Measurements from ENCODE around the gene CPVL. TPM values are rescaled to one million over a fixed set of nuclear protein-coding genes. Genes with fewer than 3 reads are reported as not detected.

Gene CPVL
- total and polyA plus RNA-seq, 4 donors = 6.0 to 39.0 (median 12.9) TPM

DNA sequence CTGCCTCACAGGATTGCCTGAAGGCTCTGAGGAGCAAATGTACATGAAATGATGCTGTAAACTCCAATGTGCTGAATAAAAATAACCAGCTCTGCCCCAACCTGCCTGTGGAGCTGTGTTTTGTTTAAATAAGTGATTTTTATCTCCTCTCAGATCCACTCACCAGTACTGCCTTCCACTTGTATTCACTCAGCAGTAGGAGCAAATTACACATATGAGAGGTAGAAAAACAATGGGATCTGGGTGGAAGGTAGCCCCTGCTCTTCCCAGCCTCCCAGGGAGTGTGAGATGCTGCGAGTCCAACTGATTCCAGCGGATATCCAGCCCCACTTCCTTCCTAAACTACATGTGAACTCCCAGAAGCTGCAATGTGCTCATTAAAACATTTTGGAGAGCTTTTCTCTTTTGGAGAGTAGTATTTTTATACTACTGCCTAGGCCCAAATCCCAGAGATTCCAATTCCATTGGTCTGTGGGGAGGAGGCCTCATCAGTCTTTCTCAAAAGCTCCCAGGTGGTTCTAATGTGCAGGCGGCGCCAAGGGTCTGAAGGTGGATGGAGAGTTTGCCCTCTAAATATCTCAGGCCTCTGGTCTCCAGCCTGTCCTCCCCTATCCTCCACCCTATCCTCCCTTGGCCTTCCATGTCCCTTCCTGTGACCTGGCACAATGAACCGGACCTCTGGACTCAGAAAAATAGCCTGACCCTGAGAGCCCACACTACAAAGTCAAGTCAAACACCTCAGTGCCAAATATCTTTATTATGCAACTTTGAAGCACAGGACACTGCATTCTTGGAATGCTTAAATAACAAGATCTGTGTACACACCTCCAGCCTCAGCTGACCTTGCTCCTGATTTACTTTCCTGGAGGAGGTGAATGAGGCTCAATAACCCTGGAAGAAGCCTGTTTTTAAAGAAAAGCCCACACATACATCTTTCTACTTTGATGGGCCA, 46.2 kb downstream of the CPVL start:
- no peaks in the 10 kb centered on the region for H3K27me3 ChIP-seq (ENCODE audit: control insufficient read depth in 4 of 4, insufficient read depth in 4 of 4, low read length in 3 of 4)
- 76% methylated on average over 5 of the region's 5 CpGs for WGBS
- H3K4me3 ChIP-seq (ENCODE audit: low read depth in 1 of 3, low read length in 3 of 3) = no peak overlapping the region
- H3K36me3 ChIP-seq (ENCODE audit: control insufficient read depth in 4 of 4, insufficient read depth in 3 of 4, low read depth in 1 of 4, low read length in 3 of 4) = no peaks in the 10 kb centered on the region
- H3K27ac ChIP-seq (ENCODE audit: low read depth in 1 of 2, low read length in 2 of 2) = no peak overlapping the region
- H3K4me1 ChIP-seq (ENCODE audit: control insufficient read depth in 4 of 4, insufficient read depth in 4 of 4, low read length in 3 of 4) = peaks cover 0 to 16% (median 14%) of the 10 kb centered on the region in 4 donors
- TF ChIP-seq, protein P1, sequence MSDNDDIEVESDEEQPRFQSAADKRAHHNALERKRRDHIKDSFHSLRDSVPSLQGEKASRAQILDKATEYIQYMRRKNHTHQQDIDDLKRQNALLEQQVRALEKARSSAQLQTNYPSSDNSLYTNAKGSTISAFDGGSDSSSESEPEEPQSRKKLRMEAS (IDR thresholded peaks at IDR 0.05) = no peak
- TF ChIP-seq RXRA (IDR thresholded peaks at IDR 0.05) (peak; percentile 81 to 90), FOXA2 (IDR thresholded peaks at IDR 0.05) (no peak), HNF4G (IDR thresholded peaks at IDR 0.05) (peak; percentile 62), RAD21 (IDR thresholded peaks at IDR 0.05) (no peak), JUND (IDR thresholded peaks at IDR 0.05) (no peak), SP1 (IDR thresholded peaks at IDR 0.05) (peak; percentile 27), YY1 (IDR thresholded peaks at IDR 0.05) (no peak), HNF4A (conservative IDR thresholded peaks at IDR 0.05) (peak; percentile 83 to 96), NR2F2 (IDR thresholded peaks at IDR 0.05) (peak; percentile 77)
- TF ChIP-seq, protein P2, sequence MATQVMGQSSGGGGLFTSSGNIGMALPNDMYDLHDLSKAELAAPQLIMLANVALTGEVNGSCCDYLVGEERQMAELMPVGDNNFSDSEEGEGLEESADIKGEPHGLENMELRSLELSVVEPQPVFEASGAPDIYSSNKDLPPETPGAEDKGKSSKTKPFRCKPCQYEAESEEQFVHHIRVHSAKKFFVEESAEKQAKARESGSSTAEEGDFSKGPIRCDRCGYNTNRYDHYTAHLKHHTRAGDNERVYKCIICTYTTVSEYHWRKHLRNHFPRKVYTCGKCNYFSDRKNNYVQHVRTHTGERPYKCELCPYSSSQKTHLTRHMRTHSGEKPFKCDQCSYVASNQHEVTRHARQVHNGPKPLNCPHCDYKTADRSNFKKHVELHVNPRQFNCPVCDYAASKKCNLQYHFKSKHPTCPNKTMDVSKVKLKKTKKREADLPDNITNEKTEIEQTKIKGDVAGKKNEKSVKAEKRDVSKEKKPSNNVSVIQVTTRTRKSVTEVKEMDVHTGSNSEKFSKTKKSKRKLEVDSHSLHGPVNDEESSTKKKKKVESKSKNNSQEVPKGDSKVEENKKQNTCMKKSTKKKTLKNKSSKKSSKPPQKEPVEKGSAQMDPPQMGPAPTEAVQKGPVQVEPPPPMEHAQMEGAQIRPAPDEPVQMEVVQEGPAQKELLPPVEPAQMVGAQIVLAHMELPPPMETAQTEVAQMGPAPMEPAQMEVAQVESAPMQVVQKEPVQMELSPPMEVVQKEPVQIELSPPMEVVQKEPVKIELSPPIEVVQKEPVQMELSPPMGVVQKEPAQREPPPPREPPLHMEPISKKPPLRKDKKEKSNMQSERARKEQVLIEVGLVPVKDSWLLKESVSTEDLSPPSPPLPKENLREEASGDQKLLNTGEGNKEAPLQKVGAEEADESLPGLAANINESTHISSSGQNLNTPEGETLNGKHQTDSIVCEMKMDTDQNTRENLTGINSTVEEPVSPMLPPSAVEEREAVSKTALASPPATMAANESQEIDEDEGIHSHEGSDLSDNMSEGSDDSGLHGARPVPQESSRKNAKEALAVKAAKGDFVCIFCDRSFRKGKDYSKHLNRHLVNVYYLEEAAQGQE (IDR thresholded peaks at IDR 0.05) = no peak
- no peak overlapping the region for H3K9ac ChIP-seq (ENCODE audit: low read depth in 1 of 2, low read length in 2 of 2)
- DNase-seq (ENCODE audit: low spot score) = no peak
- H3K9me3 ChIP-seq (ENCODE audit: control insufficient read depth in 4 of 4, low read length in 3 of 4) = no peaks in the 10 kb centered on the region

DNA sequence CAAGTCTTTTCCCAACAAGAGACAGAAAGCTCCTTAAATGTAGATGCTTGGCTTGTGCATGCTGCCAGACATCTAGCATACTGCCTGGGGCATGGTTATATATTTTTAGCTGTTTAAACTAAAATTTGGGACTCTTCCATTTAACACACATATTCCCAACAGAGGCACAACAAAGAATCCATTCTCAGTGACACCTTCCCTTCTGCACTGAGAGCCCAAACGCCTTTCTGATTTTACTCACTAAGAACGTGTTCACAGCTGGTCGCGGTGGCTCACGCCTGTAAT, 49.9 kb downstream of the CPVL start:
- no peak for DNase-seq (ENCODE audit: low spot score)
- H3K27me3 ChIP-seq (ENCODE audit: control insufficient read depth in 4 of 4, insufficient read depth in 4 of 4, low read length in 3 of 4) = no peaks in the 10 kb centered on the region
- H3K4me1 ChIP-seq (ENCODE audit: control insufficient read depth in 4 of 4, insufficient read depth in 4 of 4, low read length in 3 of 4) = peaks cover 0 to 16% (median 14%) of the 10 kb centered on the region in 4 donors
- TF ChIP-seq, protein P3, sequence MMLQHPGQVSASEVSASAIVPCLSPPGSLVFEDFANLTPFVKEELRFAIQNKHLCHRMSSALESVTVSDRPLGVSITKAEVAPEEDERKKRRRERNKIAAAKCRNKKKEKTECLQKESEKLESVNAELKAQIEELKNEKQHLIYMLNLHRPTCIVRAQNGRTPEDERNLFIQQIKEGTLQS (IDR thresholded peaks at IDR 0.05) = no peak
- TF ChIP-seq SP1 (IDR thresholded peaks at IDR 0.05) = no peak
- TF ChIP-seq GABPA (IDR thresholded peaks at IDR 0.05 in 1 of 2, conservative IDR thresholded peaks at IDR 0.05 in 1 of 2) = no peak
- no peak for TF ChIP-seq EGR1 (IDR thresholded peaks at IDR 0.05; ENCODE audit: low read depth in 2 of 2)
- TF ChIP-seq, protein P2 (IDR thresholded peaks at IDR 0.05) = no peak
- TF ChIP-seq TAF1 (conservative IDR thresholded peaks at IDR 0.05) = no peak
- no peak for TF ChIP-seq NR2F2 (IDR thresholded peaks at IDR 0.05)
- TF ChIP-seq JUND (IDR thresholded peaks at IDR 0.05) = no peak
- TF ChIP-seq FOXA1 (IDR thresholded peaks at IDR 0.05) = no peak
- no peak for TF ChIP-seq FOXA2 (IDR thresholded peaks at IDR 0.05)
- no peak for TF ChIP-seq YY1 (IDR thresholded peaks at IDR 0.05)
- TF ChIP-seq HNF4G (IDR thresholded peaks at IDR 0.05) = no peak
- TF ChIP-seq, protein P4, sequence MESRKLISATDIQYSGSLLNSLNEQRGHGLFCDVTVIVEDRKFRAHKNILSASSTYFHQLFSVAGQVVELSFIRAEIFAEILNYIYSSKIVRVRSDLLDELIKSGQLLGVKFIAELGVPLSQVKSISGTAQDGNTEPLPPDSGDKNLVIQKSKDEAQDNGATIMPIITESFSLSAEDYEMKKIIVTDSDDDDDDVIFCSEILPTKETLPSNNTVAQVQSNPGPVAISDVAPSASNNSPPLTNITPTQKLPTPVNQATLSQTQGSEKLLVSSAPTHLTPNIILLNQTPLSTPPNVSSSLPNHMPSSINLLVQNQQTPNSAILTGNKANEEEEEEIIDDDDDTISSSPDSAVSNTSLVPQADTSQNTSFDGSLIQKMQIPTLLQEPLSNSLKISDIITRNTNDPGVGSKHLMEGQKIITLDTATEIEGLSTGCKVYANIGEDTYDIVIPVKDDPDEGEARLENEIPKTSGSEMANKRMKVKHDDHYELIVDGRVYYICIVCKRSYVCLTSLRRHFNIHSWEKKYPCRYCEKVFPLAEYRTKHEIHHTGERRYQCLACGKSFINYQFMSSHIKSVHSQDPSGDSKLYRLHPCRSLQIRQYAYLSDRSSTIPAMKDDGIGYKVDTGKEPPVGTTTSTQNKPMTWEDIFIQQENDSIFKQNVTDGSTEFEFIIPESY (IDR thresholded peaks at IDR 0.05) = no peak
- TF ChIP-seq, protein P1 (IDR thresholded peaks at IDR 0.05) = no peak
- TF ChIP-seq RXRA (IDR thresholded peaks at IDR 0.05) = no peak
- TF ChIP-seq HNF4A (conservative IDR thresholded peaks at IDR 0.05) = no peak
- TF ChIP-seq RAD21 (IDR thresholded peaks at IDR 0.05) = no peak
- 97% methylated on average over 5 of the region's 5 CpGs for WGBS
- no peaks in the 10 kb centered on the region for H3K36me3 ChIP-seq (ENCODE audit: control insufficient read depth in 4 of 4, insufficient read depth in 3 of 4, low read depth in 1 of 4, low read length in 3 of 4)
- no peak overlapping the region for H3K9ac ChIP-seq (ENCODE audit: low read depth in 1 of 2, low read length in 2 of 2)
- no peaks in the 10 kb centered on the region for H3K9me3 ChIP-seq (ENCODE audit: control insufficient read depth in 4 of 4, low read length in 3 of 4)
- H3K27ac ChIP-seq (ENCODE audit: low read depth in 1 of 2, low read length in 2 of 2) = no peak overlapping the region
- no peak overlapping the region for H3K4me3 ChIP-seq (ENCODE audit: low read depth in 1 of 3, low read length in 3 of 3)
